NCI-H146 treated with DMSO at 0.1 percent for 48 hours (cell line): ENCODE results near the gene ERV3-1.
A peak's percentile ranks its signal among the peaks of the same experiment; 100 is the strongest.
"Not testable (repeated sequence)": the region's sequence is repeated elsewhere in the genome, so short reads cannot be mapped to it uniquely, and the experiment has no call there.

Source experiments
- DNase-seq: peaks from one replicate; lab custom pipeline; 2025; ENCODE audit not compliant: unreplicated experiment; lab: John Stamatoyannopoulos, UW

The ERV3-1 gene

GRCh38 chr7:65006094-65006992, at the start of gene ERV3-1:
ERV3-1 (minus strand) TSS chr7:65006687; CDS start chr7:64993026, 13,661 bp downstream.
- DNase-seq = peak; percentile 95

GRCh38 chr7:65055786-65056185, 49.3 kb upstream of the ERV3-1 start:
- not testable (repeated sequence) for DNase-seq

- not testable (repeated sequence) for DNase-seq
Observed at GRCh38 chr7:65054466-65054994, 48.0 kb upstream of the ERV3-1 start.

- not testable (repeated sequence) for DNase-seq
Observed at GRCh38 chr7:65051654-65052053, 45.2 kb upstream of the ERV3-1 start.

GRCh38 chr7:65051139-65051538, 44.7 kb upstream of the ERV3-1 start:
- DNase-seq = not testable (repeated sequence)

- DNase-seq = not testable (repeated sequence)
Observed at GRCh38 chr7:65046329-65046728, 39.8 kb upstream of the ERV3-1 start.

GRCh38 chr7:65045589-65045988, 39.1 kb upstream of the ERV3-1 start:
- not testable (repeated sequence) for DNase-seq

GRCh38 chr7:65038767-65039166, 32.3 kb upstream of the ERV3-1 start:
- DNase-seq = not testable (repeated sequence)

GRCh38 chr7:65037740-65038688, 31.5 kb upstream of the ERV3-1 start:
- DNase-seq = peak; percentile 78

- not testable (repeated sequence) for DNase-seq
Observed at GRCh38 chr7:65036526-65036925, 30.0 kb upstream of the ERV3-1 start.

- not testable (repeated sequence) for DNase-seq
Observed at GRCh38 chr7:65035469-65035868, 29.0 kb upstream of the ERV3-1 start.

- DNase-seq = not testable (repeated sequence)
Observed at GRCh38 chr7:65034120-65034782, 27.8 kb upstream of the ERV3-1 start.

- DNase-seq = not testable (repeated sequence)
Observed at GRCh38 chr7:65033391-65033790, 26.9 kb upstream of the ERV3-1 start.

- not testable (repeated sequence) for DNase-seq
Observed at GRCh38 chr7:65025023-65025422, 18.5 kb upstream of the ERV3-1 start.

- DNase-seq = not testable (repeated sequence)
Observed at GRCh38 chr7:65020978-65021377, 14.5 kb upstream of the ERV3-1 start.

GRCh38 chr7:65009881-65010280, 3.4 kb upstream of the ERV3-1 start:
- not testable (repeated sequence) for DNase-seq

- DNase-seq = not testable (repeated sequence)
Observed at GRCh38 chr7:65009394-65009793, 2.9 kb upstream of the ERV3-1 start.

- DNase-seq = not testable (repeated sequence)
Observed at GRCh38 chr7:65007036-65007435, 549 bp upstream of the ERV3-1 start.

GRCh38 chr7:65004575-65004974, 1.9 kb downstream of the ERV3-1 start:
- DNase-seq = no peak

GRCh38 chr7:65002972-65003585, 3.4 kb downstream of the ERV3-1 start:
- no peak for DNase-seq
